HFFc6 (cell line): ENCODE results near the gene TMIGD1. TPM values are rescaled to one million over a fixed set of nuclear protein-coding genes. Genes with fewer than 3 reads are reported as not detected.

Source experiments
- DNase-seq: peaks from one replicate; pipeline ENCODE4 v3.0.0-alpha.2; 2018
- H3K27ac Mint-ChIP-seq: 2 replicates; pipeline ENCODE4 v1.8.0; 2020; ENCODE audit warnings: mild to moderate bottlenecking, mixed read lengths
- H3K27me3 Mint-ChIP-seq: 2 replicates; pipeline ENCODE4 v1.8.0; 2021; ENCODE audit warnings: mild to moderate bottlenecking, moderate library complexity, mixed read lengths; ENCODE audit not compliant: insufficient read depth
- H3K36me3 Mint-ChIP-seq: 2 replicates; pipeline ENCODE4 v1.8.0; 2021; ENCODE audit warnings: low read depth, mixed read lengths
- H3K4me1 Mint-ChIP-seq: 2 replicates; pipeline ENCODE4 v1.8.0; 2020; ENCODE audit warnings: low read depth, mixed read lengths
- H3K4me3 Mint-ChIP-seq: 2 replicates; pipeline ENCODE4 v1.8.0; 2020; ENCODE audit warnings: mild to moderate bottlenecking, moderate library complexity, mixed read lengths
- H3K9me3 Mint-ChIP-seq: 2 replicates; pipeline ENCODE4 v1.8.0; 2020; ENCODE audit warnings: mild to moderate bottlenecking, mixed read lengths
- long read RNA-seq: library from polyadenylated mRNA; unstranded; transcript quantifications from one replicate; pipeline ENCODE4 v2.0.0, GENCODE V29; 2019
- total RNA-seq, 6 experiments: library from RNA; stranded (reverse); fragmentation: NEBNext Ultra II Directional; extraction: Animal tissue kit (Norgen Biotek cat#: 25700); gene quantifications; 2 replicates in 1 of 6; 3 replicates in 5 of 6; pipeline ENCODE4 v1.2.3, GENCODE V29; 2021
- TF ChIP-seq, protein P1 (sequence below): fragments of 200-600 bp; sonication (generic); IDR thresholded peaks from 2 replicates; pipeline ENCODE4 v1.5.0; 2021; ENCODE audit warnings: antibody characterized with exemption, mild to moderate bottlenecking

The TMIGD1 gene, protein sequence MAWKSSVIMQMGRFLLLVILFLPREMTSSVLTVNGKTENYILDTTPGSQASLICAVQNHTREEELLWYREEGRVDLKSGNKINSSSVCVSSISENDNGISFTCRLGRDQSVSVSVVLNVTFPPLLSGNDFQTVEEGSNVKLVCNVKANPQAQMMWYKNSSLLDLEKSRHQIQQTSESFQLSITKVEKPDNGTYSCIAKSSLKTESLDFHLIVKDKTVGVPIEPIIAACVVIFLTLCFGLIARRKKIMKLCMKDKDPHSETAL
- not detected for total RNA-seq
- long read RNA-seq: 0 reads

DNA sequence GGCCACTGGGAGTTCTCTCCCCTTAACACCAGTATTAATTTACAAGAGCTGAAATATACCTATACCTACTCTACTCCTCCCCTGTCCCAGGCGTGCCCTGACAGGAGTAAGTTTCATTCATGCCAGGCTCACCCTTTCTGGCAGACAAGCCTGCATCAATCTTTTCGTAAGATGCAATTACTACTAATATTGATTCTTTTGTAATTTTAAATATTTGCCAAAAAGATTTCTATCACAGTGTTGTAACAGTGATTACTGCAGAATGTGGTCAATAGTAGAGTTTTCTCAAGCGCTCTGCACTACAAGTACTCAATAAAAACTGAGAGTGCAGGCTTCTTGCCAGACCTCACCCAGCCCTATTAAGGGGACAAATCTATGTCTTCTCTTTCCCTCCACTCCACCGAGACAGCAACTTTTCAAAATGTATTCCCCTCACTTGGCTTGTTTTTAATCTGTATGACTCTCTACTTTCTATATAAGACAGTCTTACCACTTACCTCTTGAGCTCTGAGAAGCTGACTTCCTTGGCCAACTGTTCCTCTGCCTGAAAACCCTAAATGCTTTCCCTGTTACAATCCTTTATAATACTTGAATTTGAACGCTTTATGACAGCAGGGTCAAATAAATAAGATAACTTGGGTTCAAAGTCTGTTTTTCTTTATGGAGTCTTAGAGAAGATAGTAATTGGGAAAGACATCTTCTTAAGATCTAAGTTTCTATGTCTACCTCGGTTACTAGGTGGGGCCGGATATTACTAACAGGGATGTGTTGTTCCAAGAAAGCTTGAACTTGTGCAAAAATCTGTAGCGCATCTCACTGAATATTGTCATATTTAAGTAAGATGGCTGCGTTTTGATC is at the start of gene TMIGD1:
TSS of gene TMIGD1 (minus strand) at position 555 of the 858 bp plus-strand sequence. CDS start 1,924 bp downstream, outside the sequence.
- TF ChIP-seq, protein P1, sequence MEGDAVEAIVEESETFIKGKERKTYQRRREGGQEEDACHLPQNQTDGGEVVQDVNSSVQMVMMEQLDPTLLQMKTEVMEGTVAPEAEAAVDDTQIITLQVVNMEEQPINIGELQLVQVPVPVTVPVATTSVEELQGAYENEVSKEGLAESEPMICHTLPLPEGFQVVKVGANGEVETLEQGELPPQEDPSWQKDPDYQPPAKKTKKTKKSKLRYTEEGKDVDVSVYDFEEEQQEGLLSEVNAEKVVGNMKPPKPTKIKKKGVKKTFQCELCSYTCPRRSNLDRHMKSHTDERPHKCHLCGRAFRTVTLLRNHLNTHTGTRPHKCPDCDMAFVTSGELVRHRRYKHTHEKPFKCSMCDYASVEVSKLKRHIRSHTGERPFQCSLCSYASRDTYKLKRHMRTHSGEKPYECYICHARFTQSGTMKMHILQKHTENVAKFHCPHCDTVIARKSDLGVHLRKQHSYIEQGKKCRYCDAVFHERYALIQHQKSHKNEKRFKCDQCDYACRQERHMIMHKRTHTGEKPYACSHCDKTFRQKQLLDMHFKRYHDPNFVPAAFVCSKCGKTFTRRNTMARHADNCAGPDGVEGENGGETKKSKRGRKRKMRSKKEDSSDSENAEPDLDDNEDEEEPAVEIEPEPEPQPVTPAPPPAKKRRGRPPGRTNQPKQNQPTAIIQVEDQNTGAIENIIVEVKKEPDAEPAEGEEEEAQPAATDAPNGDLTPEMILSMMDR: no peak
- Mint-ChIP-seq H3K9me3 (no peaks in the 10 kb centered on the region), H3K4me3 (no peak within 1 kb of the TSS), H3K27ac (no peak within 1 kb of the TSS; the same call in 1 of the 2 replicates), H3K27me3 (no peaks in the 10 kb centered on the region; the same call in 1 of the 2 replicates), H3K4me1 (peaks cover 40% of the 10 kb centered on the region), H3K36me3 (no peaks in the 10 kb centered on the region)
- no peak for DNase-seq

DNA sequence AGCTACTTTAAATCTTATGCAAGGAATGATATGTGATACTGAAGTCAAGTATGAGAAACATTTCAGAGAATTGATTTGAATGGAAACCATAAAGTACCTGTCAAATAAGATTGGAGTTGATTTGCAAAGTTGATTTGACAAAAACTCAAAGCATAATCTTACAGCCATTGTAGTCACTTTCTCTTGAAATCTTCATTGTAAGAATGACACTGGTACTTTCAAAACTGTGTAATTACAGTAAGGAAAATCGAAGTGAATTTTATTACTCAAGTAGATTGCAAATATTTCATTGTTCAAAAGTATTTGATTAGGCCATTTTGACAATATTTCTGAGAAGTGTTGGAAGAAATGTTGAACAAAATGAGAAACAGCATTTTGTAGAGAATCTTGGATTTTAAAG is 48.5 kb upstream of the TMIGD1 start:
- Mint-ChIP-seq H3K4me3 (no peak overlapping the region), H3K4me1 (peaks cover 52% of the 10 kb centered on the region)
- TF ChIP-seq, protein P1: no peak

DNA sequence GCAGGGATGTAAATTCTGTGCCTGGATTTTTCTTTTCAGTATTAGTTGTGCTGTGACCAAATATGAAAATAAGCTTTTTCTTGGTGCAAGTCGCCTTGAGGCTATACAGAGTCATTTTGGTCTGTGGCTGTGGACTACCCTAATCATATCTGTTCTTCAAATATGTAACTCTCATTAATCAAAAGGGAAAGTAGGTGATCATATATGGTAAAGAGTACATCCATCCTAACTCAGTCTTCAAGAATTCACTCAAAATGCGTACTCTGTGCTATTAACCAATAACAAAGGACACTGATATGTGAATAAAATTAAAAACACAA is 47.4 kb upstream of the TMIGD1 start:
- no peaks in the 10 kb centered on the region for H3K9me3 Mint-ChIP-seq
- no peaks in the 10 kb centered on the region; the same call in none of the 2 replicates for H3K27me3 Mint-ChIP-seq
- no peak for DNase-seq
- peak overlapping the region; percentile 3; the same call in 1 of the 2 replicates for H3K4me3 Mint-ChIP-seq
- TF ChIP-seq, protein P1: no peak
- H3K27ac Mint-ChIP-seq: no peak overlapping the region
- H3K36me3 Mint-ChIP-seq: peaks cover 5% of the 10 kb centered on the region; the same call in 1 of the 2 replicates
- peaks cover 63% of the 10 kb centered on the region for H3K4me1 Mint-ChIP-seq

More for the DNA sequence above, 48.5 kb upstream of the TMIGD1 start:
- H3K27me3 Mint-ChIP-seq: no peaks in the 10 kb centered on the region; the same call in none of the 2 replicates
- no peak overlapping the region for H3K27ac Mint-ChIP-seq
- DNase-seq: no peak
- no peaks in the 10 kb centered on the region for H3K9me3 Mint-ChIP-seq
- H3K36me3 Mint-ChIP-seq: peaks cover 6% of the 10 kb centered on the region; the same call in 1 of the 2 replicates

DNA sequence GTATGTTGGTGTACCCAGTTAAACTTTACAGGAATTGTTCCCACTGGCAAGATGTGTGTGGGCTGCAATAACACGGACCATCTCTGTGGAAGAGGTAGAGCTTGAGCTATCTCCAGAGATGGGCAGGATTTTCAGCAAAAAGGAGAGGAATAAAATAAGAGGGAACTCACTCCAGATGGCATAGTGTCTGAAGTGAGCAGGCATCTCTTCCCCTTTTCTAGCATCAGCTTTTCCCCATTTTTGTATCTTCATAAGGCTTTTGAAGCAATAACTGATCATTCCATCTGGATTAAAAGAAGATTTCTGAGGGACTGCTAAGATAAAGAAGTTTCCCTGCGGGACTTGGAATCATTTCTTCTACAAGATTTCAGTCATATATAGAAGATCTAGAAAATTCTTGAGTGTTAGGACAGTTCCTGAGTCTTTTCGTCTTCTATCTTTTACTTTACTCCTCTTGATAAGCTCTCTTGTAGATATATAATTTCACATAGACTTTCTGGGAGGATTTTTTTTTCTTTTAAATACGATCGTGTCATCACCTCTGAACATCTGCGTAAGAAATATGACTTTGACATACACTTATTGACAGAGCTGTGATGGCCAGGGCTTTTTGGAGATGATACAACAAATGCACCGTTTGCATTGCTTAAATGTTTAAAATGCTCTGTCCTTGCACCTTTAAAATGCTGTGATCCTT is 46.9 kb upstream of the TMIGD1 start:
- no peak for DNase-seq
- H3K4me1 Mint-ChIP-seq: peaks cover 63% of the 10 kb centered on the region
- H3K27me3 Mint-ChIP-seq: no peaks in the 10 kb centered on the region; the same call in none of the 2 replicates
- no peaks in the 10 kb centered on the region for H3K9me3 Mint-ChIP-seq
- TF ChIP-seq, protein P1: no peak
- peak overlapping the region; percentile 91 for H3K4me3 Mint-ChIP-seq
- H3K36me3 Mint-ChIP-seq: peaks cover 5% of the 10 kb centered on the region; the same call in 1 of the 2 replicates
- no peak overlapping the region for H3K27ac Mint-ChIP-seq

DNA sequence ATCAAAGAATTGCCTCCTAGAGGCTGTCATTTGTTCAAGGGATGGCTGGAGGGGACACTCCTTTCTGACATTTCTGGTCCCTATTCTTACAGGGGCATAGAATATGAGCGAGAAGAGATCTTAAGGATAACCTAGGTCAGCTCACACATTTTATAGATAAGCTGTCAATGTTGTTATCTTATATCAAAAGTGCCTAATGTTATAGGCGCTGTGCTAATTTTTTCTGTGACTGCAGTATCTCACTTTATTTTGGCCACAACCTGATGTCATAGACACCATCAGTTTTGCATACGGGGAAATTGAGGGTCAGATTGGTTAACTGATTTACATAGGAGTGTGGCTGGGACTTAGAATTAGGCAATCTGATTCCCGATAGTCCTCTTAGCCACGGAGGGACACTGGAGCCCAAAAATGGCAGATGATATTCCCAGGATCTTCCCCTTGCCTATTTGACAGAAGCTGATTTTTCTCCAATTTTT is 46.1 kb upstream of the TMIGD1 start:
- H3K27ac Mint-ChIP-seq: peak overlapping the region; percentile 44; the same call in 1 of the 2 replicates
- peak overlapping the region; percentile 91 for H3K4me3 Mint-ChIP-seq
- no peaks in the 10 kb centered on the region for H3K36me3 Mint-ChIP-seq
- H3K4me1 Mint-ChIP-seq: peaks cover 63% of the 10 kb centered on the region
- H3K9me3 Mint-ChIP-seq: no peaks in the 10 kb centered on the region
- TF ChIP-seq, protein P1: no peak
- DNase-seq: peak; percentile 7
- H3K27me3 Mint-ChIP-seq: no peaks in the 10 kb centered on the region; the same call in none of the 2 replicates
